Measurements from ENCODE around the gene SLIT2.

SLIT2 gene

GRCh38 chr4:20264688-20265087 is 13.0 kb downstream of the SLIT2 start:
- DNase-seq (ENCODE audit: low read depth, low spot score) = no peak

- no peak for DNase-seq (ENCODE audit: low read depth, low spot score)
Observed at GRCh38 chr4:20265726-20266125, 14.0 kb downstream of the SLIT2 start.

GRCh38 chr4:20266215-20267082 is 14.7 kb downstream of the SLIT2 start:
- peak; percentile 76 for DNase-seq (ENCODE audit: low read depth, low spot score)

DNA sequence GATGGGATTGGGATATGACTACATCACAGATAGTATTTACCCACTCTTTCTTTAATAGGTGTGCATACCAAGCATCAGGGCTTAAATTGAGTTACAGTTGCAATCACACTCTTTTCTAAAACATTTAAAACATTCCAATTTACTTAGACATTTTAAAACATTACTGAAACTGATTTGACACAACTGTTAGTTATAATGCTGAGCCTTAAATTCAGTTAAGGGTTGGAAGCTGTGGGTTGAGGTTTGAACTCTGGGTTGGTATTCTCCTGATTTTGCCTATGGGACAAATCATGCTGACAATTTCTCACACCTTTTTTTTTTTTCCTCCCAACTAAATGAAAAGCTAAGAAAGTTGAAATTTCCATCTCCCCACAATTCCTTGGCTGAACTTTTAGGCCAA is 16.3 kb downstream of the SLIT2 start:
- DNase-seq (ENCODE audit: low read depth, low spot score) = no peak

GRCh38 chr4:20269320-20269719 is 17.6 kb downstream of the SLIT2 start:
- no peak for DNase-seq (ENCODE audit: low read depth, low spot score)

GRCh38 chr4:20271950-20272349 is 20.2 kb downstream of the SLIT2 start:
- DNase-seq (ENCODE audit: low read depth, low spot score) = no peak

DNA sequence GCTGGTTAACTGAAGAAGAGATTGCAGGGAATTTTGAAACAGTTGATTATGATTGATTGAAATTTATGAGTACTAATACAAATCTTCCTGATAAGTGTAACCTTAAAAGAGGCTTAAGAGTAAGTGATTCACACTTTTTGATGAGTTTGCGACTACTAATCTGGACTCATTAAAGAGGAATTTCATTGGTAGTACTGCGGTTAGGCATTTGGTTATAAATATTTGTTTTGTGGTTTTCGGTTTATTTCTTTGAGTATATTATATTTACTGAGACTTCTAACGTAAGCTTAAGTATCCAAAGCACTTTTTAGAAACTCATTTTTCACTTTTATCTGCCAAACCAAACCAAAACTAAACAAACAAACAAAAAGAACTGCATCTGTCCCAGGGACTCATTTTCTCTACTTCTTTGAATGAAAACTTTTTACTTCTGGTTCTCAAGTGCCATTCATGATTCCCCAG is 20.7 kb downstream of the SLIT2 start:
- DNase-seq (ENCODE audit: low read depth, low spot score) = peak; percentile 49

DNA sequence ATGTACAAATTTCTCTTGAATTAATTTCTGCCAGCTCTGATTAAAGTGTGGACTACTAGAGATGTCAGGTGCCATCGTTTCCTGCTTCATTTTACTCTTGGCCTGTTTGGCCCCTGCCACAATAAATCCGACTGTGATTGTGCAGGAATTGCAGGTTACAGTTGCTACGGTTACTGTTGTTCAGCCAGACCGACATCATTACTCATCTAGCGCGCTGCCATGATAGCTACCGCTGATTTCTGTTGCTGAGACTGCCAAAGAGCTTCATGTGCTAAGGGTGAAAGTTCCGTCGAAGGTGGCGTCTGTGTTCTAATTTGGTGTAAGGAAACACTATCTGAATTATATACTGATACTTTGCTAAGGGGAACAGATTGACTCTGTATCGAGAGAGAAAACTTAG is 22.1 kb downstream of the SLIT2 start:
- DNase-seq (ENCODE audit: low read depth, low spot score) = peak; percentile 76

DNA sequence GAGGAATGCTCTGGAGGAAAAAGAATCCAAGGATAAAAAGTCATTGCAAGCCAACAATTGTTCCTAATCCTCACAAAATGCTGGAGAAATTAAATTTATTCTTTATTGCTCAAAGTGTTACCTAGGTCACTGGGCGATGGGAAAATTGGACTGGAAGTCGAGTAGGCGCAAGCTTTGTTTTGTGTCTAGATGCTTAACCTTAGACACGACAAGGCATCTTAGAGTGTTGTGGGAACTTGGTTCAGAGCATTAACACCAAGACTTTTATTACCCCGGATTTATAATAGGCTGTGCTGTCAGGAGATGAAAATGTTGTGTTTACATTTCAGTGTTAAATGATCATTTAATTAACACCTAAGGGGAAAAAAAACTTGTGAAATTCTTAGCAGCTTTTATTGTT is 25.1 kb downstream of the SLIT2 start:
- DNase-seq (ENCODE audit: low read depth, low spot score) = no peak

GRCh38 chr4:20278195-20278594 is 26.5 kb downstream of the SLIT2 start:
- DNase-seq (ENCODE audit: low read depth, low spot score) = no peak

DNA sequence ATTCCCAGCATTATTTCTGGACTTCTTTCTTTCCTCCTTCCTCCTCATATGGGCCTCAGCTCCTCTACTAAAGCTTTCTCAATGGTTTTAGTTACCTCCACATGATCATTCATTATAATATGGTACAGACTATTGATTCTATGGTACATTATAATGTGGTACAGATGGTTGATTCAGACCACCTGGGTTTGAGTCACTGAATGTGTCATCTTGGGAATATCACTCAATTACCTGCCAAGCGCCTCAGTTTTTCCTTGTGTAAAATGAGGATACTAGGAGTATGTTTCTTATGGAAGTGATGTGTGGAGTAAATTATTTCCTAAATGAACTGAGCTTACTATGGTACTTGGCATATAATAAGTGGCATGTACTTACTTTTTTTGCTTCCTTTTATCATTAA is 27.7 kb downstream of the SLIT2 start:
- DNase-seq (ENCODE audit: low read depth, low spot score) = no peak

DNA sequence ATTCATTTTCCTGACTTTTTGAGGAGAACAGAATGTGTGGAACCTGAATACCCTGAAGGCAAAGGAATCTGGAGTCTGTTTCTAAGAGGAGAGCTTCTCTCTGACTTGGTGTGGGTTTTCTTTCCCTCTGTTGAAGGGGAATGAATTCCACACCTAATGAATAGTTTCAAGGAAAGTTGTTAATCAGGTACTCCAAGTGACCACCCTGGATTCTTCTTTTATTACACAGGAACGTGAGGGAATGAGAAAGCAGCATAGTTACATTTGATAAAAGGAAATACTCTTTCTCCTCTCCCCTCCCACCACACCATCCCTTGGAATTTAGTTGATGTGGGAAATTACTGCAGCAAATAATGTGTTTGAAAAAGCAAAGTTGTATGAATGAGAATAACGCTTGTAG is 29.7 kb downstream of the SLIT2 start:
- peak; percentile 17 for DNase-seq (ENCODE audit: low read depth, low spot score)

DNA sequence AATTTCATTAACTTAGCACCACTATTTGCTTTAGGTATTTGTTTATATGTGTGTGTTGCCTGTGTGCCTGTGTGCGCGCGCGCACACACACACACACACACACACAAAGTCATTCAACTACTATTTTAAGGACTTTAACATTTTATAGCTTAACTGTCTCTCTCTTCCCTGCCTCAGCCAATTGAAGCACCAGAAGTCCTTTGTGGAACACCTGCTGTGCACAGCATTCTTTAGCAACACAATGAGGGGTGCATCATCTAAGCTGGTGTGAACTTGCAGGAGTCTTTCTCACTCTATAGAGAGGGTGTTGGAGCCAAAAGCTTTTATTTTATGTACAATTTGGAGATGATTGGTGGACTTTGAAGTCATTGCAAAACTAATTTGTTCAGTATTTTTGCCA is 31.3 kb downstream of the SLIT2 start:
- DNase-seq (ENCODE audit: low read depth, low spot score) = no peak

- no peak for DNase-seq (ENCODE audit: low read depth, low spot score)
Observed at GRCh38 chr4:20284990-20285389, 33.3 kb downstream of the SLIT2 start.

- DNase-seq (ENCODE audit: low read depth, low spot score) = no peak
Observed at GRCh38 chr4:20287246-20287645, 35.5 kb downstream of the SLIT2 start.

DNA sequence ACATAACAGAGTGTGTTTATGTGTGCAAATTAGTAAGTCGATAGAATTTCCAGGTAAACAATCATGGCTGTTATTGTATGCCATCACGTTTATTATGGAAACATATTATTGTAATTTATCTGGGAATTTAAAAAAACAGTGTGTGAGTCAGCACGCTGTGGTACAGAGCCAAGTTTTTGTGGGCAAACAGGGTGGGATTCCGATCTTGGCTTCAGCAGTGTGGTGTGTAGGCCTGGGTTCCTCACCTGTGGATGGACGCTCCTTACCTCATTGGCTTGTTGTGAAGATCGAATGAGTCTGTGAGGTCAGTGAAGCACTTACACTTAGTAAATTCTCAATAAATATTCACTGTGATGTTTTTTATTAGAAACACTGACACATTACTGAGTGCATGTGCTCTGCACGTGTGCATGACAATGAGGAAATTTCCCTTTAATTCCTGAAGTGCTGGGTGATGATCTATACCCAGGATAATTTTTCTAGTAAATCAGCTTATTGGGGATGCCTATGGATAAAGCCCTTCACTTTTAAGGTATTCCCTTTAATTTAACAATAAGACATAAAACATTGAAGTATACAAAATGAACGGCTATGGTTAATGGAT is 36.4 kb downstream of the SLIT2 start:
- peak; percentile 26 for DNase-seq (ENCODE audit: low read depth, low spot score)

- DNase-seq (ENCODE audit: low read depth, low spot score) = no peak
Observed at GRCh38 chr4:20288846-20289512, 37.3 kb downstream of the SLIT2 start.

DNA sequence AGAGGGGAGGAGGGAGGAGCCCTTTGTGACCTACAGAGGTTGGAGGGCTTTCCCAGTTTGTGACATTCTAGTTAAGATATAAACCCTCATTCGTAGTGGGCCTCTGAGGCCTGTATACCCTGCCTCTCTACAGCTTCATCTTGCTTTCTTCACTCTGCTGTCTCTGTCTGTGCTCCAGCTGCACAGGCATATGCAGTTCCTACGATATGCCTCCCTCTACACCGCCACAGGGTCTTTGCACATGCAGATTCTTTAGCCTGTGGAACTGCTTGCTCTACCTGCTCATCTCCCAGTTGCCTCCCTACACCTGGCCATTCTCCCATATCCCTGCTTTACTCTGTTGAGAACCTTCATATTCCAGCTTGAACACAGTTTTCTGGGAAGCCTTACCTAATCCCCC is 38.1 kb downstream of the SLIT2 start:
- DNase-seq (ENCODE audit: low read depth, low spot score) = no peak

- no peak for DNase-seq (ENCODE audit: low read depth, low spot score)
Observed at GRCh38 chr4:20292739-20293138, 41.0 kb downstream of the SLIT2 start.

DNA sequence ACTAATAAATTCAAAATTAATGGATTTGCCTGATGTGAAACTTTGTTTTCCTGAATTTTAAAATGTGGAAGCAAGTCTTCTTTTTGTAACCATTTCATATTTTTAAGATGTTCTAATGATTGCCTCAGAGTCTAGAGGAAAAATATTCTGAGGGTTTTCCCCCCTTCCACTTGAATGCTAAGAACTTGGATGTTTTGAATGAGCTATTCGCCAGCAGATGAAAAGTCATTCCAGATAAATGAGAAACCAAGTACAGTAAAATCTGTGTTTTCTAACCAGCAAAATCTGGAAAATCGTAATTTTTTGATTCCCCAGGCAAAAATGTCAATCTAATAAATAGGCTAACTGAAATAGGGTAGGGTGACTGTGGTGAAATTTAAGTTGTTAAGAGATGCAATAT is 45.6 kb downstream of the SLIT2 start:
- no peak for DNase-seq (ENCODE audit: low read depth, low spot score)

DNA sequence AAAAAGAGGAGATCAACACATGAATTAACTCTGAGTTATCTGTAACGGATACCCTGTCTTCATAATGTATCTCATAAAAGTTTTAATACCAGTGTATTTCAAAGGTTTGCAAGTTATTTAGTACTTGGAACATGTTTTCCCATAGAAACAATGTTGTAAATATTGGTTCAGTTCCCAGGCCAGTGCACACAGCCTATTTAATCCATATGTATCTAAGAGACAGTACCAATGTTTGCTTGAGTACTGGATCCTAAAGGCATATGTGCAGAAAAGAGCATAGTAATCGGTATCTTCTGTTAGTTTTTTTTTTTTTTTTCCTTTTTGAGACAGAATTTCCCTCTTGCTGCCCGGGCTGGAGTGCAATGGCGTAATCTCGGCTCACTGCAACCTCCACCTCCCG is 46.1 kb downstream of the SLIT2 start:
- DNase-seq (ENCODE audit: low read depth, low spot score) = no peak

DNA sequence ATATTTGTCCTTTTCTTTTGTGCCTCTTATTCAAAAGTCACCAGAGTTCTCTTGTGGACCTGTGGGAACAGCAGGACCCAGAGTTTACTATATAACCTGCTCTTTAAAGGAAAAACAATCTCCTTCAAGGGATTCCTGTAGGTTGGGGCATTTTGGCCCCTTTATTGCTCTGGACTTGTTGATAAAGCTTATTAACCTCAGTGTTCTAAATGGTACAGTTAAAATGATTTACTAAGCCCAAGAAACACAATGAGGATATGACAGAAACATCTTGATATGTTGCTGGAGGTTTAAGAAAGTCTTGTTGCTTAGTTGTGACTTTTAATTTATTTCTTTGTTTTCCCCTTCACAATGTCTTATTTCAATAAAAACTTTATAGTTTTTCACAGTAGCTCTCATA is 46.8 kb downstream of the SLIT2 start:
- DNase-seq (ENCODE audit: low read depth, low spot score) = no peak

GRCh38 chr4:20298986-20299385 is 47.3 kb downstream of the SLIT2 start:
- DNase-seq (ENCODE audit: low read depth, low spot score) = no peak
